Esophagus muscularis mucosa (tissue), 4 donors: ENCODE measurements around the gene EVI5. TPM values are rescaled to one million over a fixed set of nuclear protein-coding genes. Genes with fewer than 3 reads are reported as not detected.
"Not testable (repeated sequence)": the region's sequence is repeated elsewhere in the genome, so short reads cannot be mapped to it uniquely, and the experiment has no call there.

Source experiments
- DNase-seq: peaks from one replicate; pipeline ENCODE4 v3.0.0-alpha.2; 2017; ENCODE audit errors: extremely low spot score
- H3K27ac ChIP-seq, 4 donors: fragments of 200-600 bp; sonication (generic); replicated peaks in 1 of 4; 1 replicate in 3 of 4; 2 replicates in 1 of 4; pipeline ENCODE4 v1.5.1; 2016 to 2019; ENCODE audit warnings: mild to moderate bottlenecking in 1 of 4
- H3K27me3 ChIP-seq, 4 donors: fragments of 200-600 bp; sonication (generic); one replicate each; pipeline versions ENCODE4 v1.5.1 to v1.6.0; 2016 to 2019
- H3K36me3 ChIP-seq, 4 donors: fragments of 200-600 bp; sonication (generic); one replicate each; pipeline ENCODE4 v1.5.1; 2016 to 2019
- H3K4me1 ChIP-seq, 4 donors: fragments of 200-600 bp; sonication (generic); one replicate each; pipeline ENCODE4 v1.5.1; 2016 to 2019
- H3K4me3 ChIP-seq, 4 donors: fragments of 200-600 bp; sonication (generic); 1 replicate in 2 of 4; 2 replicates in 2 of 4; pipeline ENCODE4 v1.5.1; 2016 to 2019; ENCODE audit warnings: mild to moderate bottlenecking in 4 of 4, moderate library complexity in 1 of 4
- H3K9me3 ChIP-seq, 4 donors: fragments of 200-600 bp; sonication (generic); 1 replicate in 3 of 4; 2 replicates in 1 of 4; pipeline ENCODE4 v1.5.1; 2016 to 2019
- CTCF ChIP-seq, 3 experiments: fragments of 200-600 bp in 2 of 3; fragments of 450-650 bp in 1 of 3; sonication (generic) in 2 of 3; IDR thresholded peaks; one replicate each; pipeline ENCODE4 v1.5.1; 2017 to 2019; ENCODE audit warnings: antibody characterized with exemption in 3 of 3, mild to moderate bottlenecking in 2 of 3, moderate library complexity in 1 of 3
- EP300 ChIP-seq: sonication (generic); formaldehyde crosslinking; IDR thresholded peaks from one replicate; pipeline ENCODE4 v1.6.1; 2017; ENCODE audit warnings: antibody characterized with exemption
- POLR2A ChIP-seq: fragments of 450-650 bp; IDR thresholded peaks from one replicate; pipeline ENCODE4 v1.6.1; 2017; ENCODE audit warnings: antibody characterized with exemption, moderate library complexity, mild to moderate bottlenecking, low read depth
- POLR2AphosphoS5 ChIP-seq, 2 donors: sonication (generic); formaldehyde crosslinking; IDR thresholded peaks; one replicate each; pipeline ENCODE4 v1.6.1; 2017; ENCODE audit warnings: antibody characterized with exemption in 2 of 2
- WGBS: methylation state at CpG from one replicate; pipeline ENCODE4 v1.1.5; 2018; 5-methylcytosine and 5-hydroxymethylcytosine counted together
- intact Hi-C: fragments of 100-400 bp; cut with DNase I; formaldehyde crosslinking; loops from one replicate; pipeline ENCODE4 v1.15.1; 2023
- total RNA-seq, 4 donors: library from RNA; depleted of rRNA; stranded (reverse); fragments of >200 nt; gene quantifications; one replicate each; pipeline versions ENCODE4 v1.1.0 to v1.2.1, GENCODE V29; 2016

EVI5 gene
- total RNA-seq, 4 donors from 2014 or later, result 32.3 to 55.2 (median 40.4) TPM

GRCh38 chr1:92662048-92662447 is 122.9 kb downstream of the EVI5 start:
- Histone ChIP-seq H3K9me3 (peaks cover 0 to 7% (median 0%) of the 10 kb centered on the region in 4 donors), H3K27me3 (no peaks in the 10 kb centered on the region), H3K36me3 (peaks cover 9 to 29% (median 16%) of the 10 kb centered on the region in 4 donors), H3K4me3 (no peak overlapping the region), H3K4me1 (no peaks in the 10 kb centered on the region), H3K27ac (no peak overlapping the region)
- intact Hi-C loops, result no loop called here
- DNase-seq, result no peak
- 91% methylated on average over 3 of the region's 3 CpGs for WGBS
- no peak for TF ChIP-seq POLR2A
- TF ChIP-seq CTCF (IDR thresholded peaks at IDR 0.05), result no peak

GRCh38 chr1:92657701-92658100 is 127.2 kb downstream of the EVI5 start:
- WGBS, result 84% methylated on average over 1 of the region's 1 CpG
- Histone ChIP-seq H3K4me3 (no peak overlapping the region), H3K4me1 (no peaks in the 10 kb centered on the region), H3K27me3 (no peaks in the 10 kb centered on the region), H3K27ac (no peak overlapping the region), H3K36me3 (peaks cover 9 to 28% (median 19%) of the 10 kb centered on the region in 4 donors), H3K9me3 (peaks cover 0 to 40% (median 20%) of the 10 kb centered on the region in 4 donors)
- DNase-seq, result no peak
- TF ChIP-seq EP300 (no peak), POLR2AphosphoS5 (IDR thresholded peaks at IDR 0.05) (no peak), CTCF (IDR thresholded peaks at IDR 0.05) (no peak), POLR2A (no peak)
- intact Hi-C loops, result no loop called here

GRCh38 chr1:92655197-92655801 is 129.6 kb downstream of the EVI5 start:
- no peaks in the 10 kb centered on the region for H3K4me1 ChIP-seq
- DNase-seq, result no peak
- no peak overlapping the region for H3K4me3 ChIP-seq
- peaks cover 9 to 31% (median 19%) of the 10 kb centered on the region in 4 donors for H3K36me3 ChIP-seq
- intact Hi-C loops, result no loop called here
- no peak overlapping the region for H3K27ac ChIP-seq
- no peaks in the 10 kb centered on the region for H3K27me3 ChIP-seq
- WGBS, result 93% methylated on average over 3 of the region's 3 CpGs
- H3K9me3 ChIP-seq, result peaks cover 0 to 40% (median 20%) of the 10 kb centered on the region in 4 donors
- TF ChIP-seq CTCF (IDR thresholded peaks at IDR 0.05) (no peak), EP300 (no peak), POLR2AphosphoS5 (IDR thresholded peaks at IDR 0.05) (no peak), POLR2A (no peak)

GRCh38 chr1:92653605-92654381 is 131.1 kb downstream of the EVI5 start:
- no peak for DNase-seq
- intact Hi-C loops, result no loop called here
- no peaks in the 10 kb centered on the region for H3K27me3 ChIP-seq
- TF ChIP-seq POLR2AphosphoS5 (IDR thresholded peaks at IDR 0.05) (no peak), EP300 (no peak), POLR2A (no peak), CTCF (IDR thresholded peaks at IDR 0.05) (no peak)
- H3K4me1 ChIP-seq, result no peaks in the 10 kb centered on the region
- H3K36me3 ChIP-seq, result peaks cover 9 to 31% (median 19%) of the 10 kb centered on the region in 4 donors
- 94% methylated on average over 3 of the region's 4 CpGs for WGBS
- peaks cover 0 to 40% (median 20%) of the 10 kb centered on the region in 4 donors for H3K9me3 ChIP-seq
- no peak overlapping the region for H3K27ac ChIP-seq
- H3K4me3 ChIP-seq, result no peak overlapping the region

GRCh38 chr1:92640686-92641085 is 144.2 kb downstream of the EVI5 start:
- DNase-seq, H3K9me3 ChIP-seq, H3K27ac ChIP-seq, H3K27me3 ChIP-seq, H3K4me1 ChIP-seq, H3K36me3 ChIP-seq, H3K4me3 ChIP-seq, intact Hi-C loops: not testable (repeated sequence)
- WGBS, result 98% methylated on average over 3 of the region's 3 CpGs
